ENCODE results near the gene GDI1.
"Not testable (repeated sequence)": the region's sequence is repeated elsewhere in the genome, so short reads cannot be mapped to it uniquely, and the experiment has no call there.

- TF ChIP-seq POLR2A (IDR thresholded peaks at IDR 0.05; ENCODE audit: low read length); CTCF (IDR thresholded peaks at IDR 0.05); NPAS2 (CRISPR knock-in tag; IDR thresholded peaks at IDR 0.05; ENCODE audit: borderline replicate concordance); ATOH8 (CRISPR knock-in tag; IDR thresholded peaks at IDR 0.05; ENCODE audit: low read depth); ZFP36 (IDR thresholded peaks at IDR 0.05; ENCODE audit: borderline replicate concordance, partially characterized antibody); HES2 (IDR thresholded peaks at IDR 0.05); ELK1 (IDR thresholded peaks at IDR 0.05; ENCODE audit: low read depth, low read length); CEBPB (IDR thresholded peaks at IDR 0.05); RFX5 (IDR thresholded peaks at IDR 0.05); USF2 (IDR thresholded peaks at IDR 0.05); CHD2 (IDR thresholded peaks at IDR 0.05; ENCODE audit: low read length, partially characterized antibody): not testable (repeated sequence)
These were observed 48.3 kb upstream of the GDI1 start for GRCh38 chrX:154388649-154389048.
